Regular cardiac myocyte (primary cell): Measurements from ENCODE around the gene RAB11FIP3. TPM values are rescaled to one million over a fixed set of nuclear protein-coding genes. Genes with fewer than 3 reads are reported as not detected.

ENCODE experiments used
- total RNA-seq: library from RNA; depleted of rRNA; stranded (reverse); fragments of >200 nt; gene quantifications from 2 replicates; pipeline ENCODE4 v1.2.3, GENCODE V29; 2014

The RAB11FIP3 gene
- 11.3 and 12.8 TPM in 2 replicates for total RNA-seq

GRCh38 chr16:425082-425718 is at the start of gene RAB11FIP3:
Gene RAB11FIP3, plus strand, starts transcription at chr16:425649. Its CDS starts 358 bp downstream, at chr16:426007.

GRCh38 chr16:381789-382717 is 43.4 kb upstream of the RAB11FIP3 start, which contains the start of gene PGAP6:
Gene PGAP6, minus strand, starts transcription at chr16:381978. Its CDS starts 157 bp downstream, at chr16:381821.

GRCh38 chr16:397135-397661 is 28.3 kb upstream of the RAB11FIP3 start, which contains the start of gene NME4:
Gene NME4, plus strand, starts transcription at chr16:397199. Its CDS starts 24 bp downstream, at chr16:397223.

GRCh38 chr16:401468-402348 is 23.7 kb upstream of the RAB11FIP3 start, which contains the start of gene DECR2:
Gene DECR2, plus strand, starts transcription at chr16:401885. Its CDS starts 79 bp downstream, at chr16:401964.

GRCh38 chr16:527015-527903 is 101.8 kb downstream of the RAB11FIP3 start, which contains the start of gene CAPN15:
Gene CAPN15, plus strand, starts transcription at chr16:527712. Its CDS starts 19,127 bp downstream, at chr16:546839.

GRCh38 chr16:560204-560700 is 134.8 kb downstream of the RAB11FIP3 start, which contains the start of gene PRR35:
Gene PRR35, plus strand, starts transcription at chr16:560394. Its CDS starts 2,901 bp downstream, at chr16:563295.

GRCh38 chr16:566475-567372 is 141.3 kb downstream of the RAB11FIP3 start, which contains the start of gene NHLRC4:
Gene NHLRC4, plus strand, starts transcription at chr16:567005. Its CDS starts 1,043 bp downstream, at chr16:568048.

GRCh38 chr16:569445-570254 is 144.2 kb downstream of the RAB11FIP3 start, which contains the start of gene PIGQ:
Gene PIGQ, plus strand, starts transcription at chr16:569968. Its CDS starts 4,107 bp downstream, at chr16:574075.

Other genes starting within 250 kb of the RAB11FIP3 start
- not detected in 2 replicates for gene HBA1, start 249.0 kb upstream of the RAB11FIP3 start, total RNA-seq
- 0.19 TPM in 1 of 2 replicates, not detected in the other for gene HBQ1, start 245.2 kb upstream of the RAB11FIP3 start, total RNA-seq
- 36.9 and 37.4 TPM in 2 replicates for gene LUC7L, start 196.2 kb upstream of the RAB11FIP3 start, total RNA-seq
- gene FAM234A, start 190.8 kb upstream of the RAB11FIP3 start, total RNA-seq = 61.0 and 91.3 TPM in 2 replicates
- 0.38 and 2.3 TPM in 2 replicates for gene RGS11, start 149.7 kb upstream of the RAB11FIP3 start, total RNA-seq
- 0.85 TPM in 1 of 2 replicates, not detected in the other for gene ARHGDIG, start 145.1 kb upstream of the RAB11FIP3 start, total RNA-seq
- 1.4 TPM in 1 of 2 replicates, not detected in the other for gene PDIA2, start 142.5 kb upstream of the RAB11FIP3 start, total RNA-seq
- 21.7 and 23.4 TPM in 2 replicates for gene AXIN1, start 72.9 kb upstream of the RAB11FIP3 start, total RNA-seq
- gene MRPL28, start 55.1 kb upstream of the RAB11FIP3 start, total RNA-seq = 44.3 and 110 TPM in 2 replicates
- 62.9 and 66.8 TPM in 2 replicates for gene PGAP6, start 43.7 kb upstream of the RAB11FIP3 start, total RNA-seq
- gene NME4, start 28.4 kb upstream of the RAB11FIP3 start, total RNA-seq = 56.1 and 80.3 TPM in 2 replicates
- 9.0 and 19.4 TPM in 2 replicates for gene DECR2, start 23.8 kb upstream of the RAB11FIP3 start, total RNA-seq
- gene CAPN15, start 102.1 kb downstream of the RAB11FIP3 start, total RNA-seq = 24.0 and 37.2 TPM in 2 replicates
- not detected in 2 replicates for gene PRR35, start 134.7 kb downstream of the RAB11FIP3 start, total RNA-seq
- gene NHLRC4, start 141.4 kb downstream of the RAB11FIP3 start, total RNA-seq = 1.5 and 3.4 TPM in 2 replicates
- gene PIGQ, start 144.3 kb downstream of the RAB11FIP3 start, total RNA-seq = 17.8 and 19.0 TPM in 2 replicates
- gene RAB40C, start 164.4 kb downstream of the RAB11FIP3 start, total RNA-seq = 9.3 and 13.4 TPM in 2 replicates
- under 0.01 and 0.19 TPM in 2 replicates for gene WFIKKN1, start 205.3 kb downstream of the RAB11FIP3 start, total RNA-seq
- 77.8 and 81.9 TPM in 2 replicates for gene METTL26, start 210.7 kb downstream of the RAB11FIP3 start, total RNA-seq
- gene MCRIP2, start 216.2 kb downstream of the RAB11FIP3 start, total RNA-seq = 21.7 and 22.8 TPM in 2 replicates
- 11.0 and 11.3 TPM in 2 replicates for gene WDR90, start 223.7 kb downstream of the RAB11FIP3 start, total RNA-seq
- gene RHOT2, start 242.5 kb downstream of the RAB11FIP3 start, total RNA-seq = 29.9 and 38.2 TPM in 2 replicates